Muscle of back (tissue), 11 donors: ENCODE data around the gene NCEH1. TPM values are rescaled to one million over a fixed set of nuclear protein-coding genes. Genes with fewer than 3 reads are reported as not detected.

Source experiments
- DNase-seq, 3 donors: peaks; one replicate each; pipeline versions ENCODE4 v3.0.0 to v3.0.0-alpha.2; 2013
- polyA plus RNA-seq, 10 donors: library from polyadenylated mRNA; unstranded; fragments of 120-200 nt; gene quantifications; one replicate each; pipeline ENCODE4 v1.2.1, GENCODE V29; 2013; ENCODE audit not compliant: insufficient read length in 10 of 10

NCEH1 gene
- polyA plus RNA-seq, 10 donors, result 1.8 to 2.8 (median 2.3) TPM

GRCh38 chr3:172647080-172647479 lies 63.8 kb downstream of the NCEH1 start:
- DNase-seq, result peak in 1 of 3 donors; percentile 41

GRCh38 chr3:172646439-172647015 lies 64.3 kb downstream of the NCEH1 start:
- peak in 2 of 3 donors; percentile 25 to 47 for DNase-seq

- no peak for DNase-seq
Observed at GRCh38 chr3:172644258-172644657, 66.6 kb downstream of the NCEH1 start.

- DNase-seq, result no peak
Observed at GRCh38 chr3:172643506-172644179, 67.2 kb downstream of the NCEH1 start.

GRCh38 chr3:172641291-172641690 lies 69.6 kb downstream of the NCEH1 start:
- DNase-seq, result no peak

GRCh38 chr3:172640751-172641150 lies 70.1 kb downstream of the NCEH1 start:
- DNase-seq, result no peak

DNA sequence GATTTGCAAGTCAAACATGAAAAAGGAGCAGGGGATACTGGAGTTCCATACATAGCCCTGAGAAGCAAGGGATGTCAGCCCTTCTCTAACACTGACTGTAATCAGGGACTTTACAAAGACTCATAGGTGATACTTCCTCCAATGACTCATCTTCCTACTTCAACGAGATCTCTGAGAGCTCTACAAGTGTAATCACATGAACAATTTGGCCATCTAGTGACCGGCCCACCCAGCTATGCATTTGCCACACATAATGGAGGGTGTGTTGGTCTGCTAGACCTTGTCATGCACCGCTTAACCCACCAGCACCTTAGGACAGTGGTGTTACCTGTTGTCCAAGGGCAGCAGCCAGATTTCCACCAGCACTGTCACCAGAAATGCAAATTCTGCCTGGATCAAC lies 75.3 kb downstream of the NCEH1 start:
- DNase-seq, result no peak

- DNase-seq, result peak in 1 of 3 donors; percentile 17
Observed at GRCh38 chr3:172634948-172635347, 75.9 kb downstream of the NCEH1 start.

- DNase-seq, result peak in 1 of 3 donors; percentile 40
Observed at GRCh38 chr3:172630316-172630715, 80.6 kb downstream of the NCEH1 start.

GRCh38 chr3:172629470-172629869 lies 81.4 kb downstream of the NCEH1 start:
- no peak for DNase-seq

DNA sequence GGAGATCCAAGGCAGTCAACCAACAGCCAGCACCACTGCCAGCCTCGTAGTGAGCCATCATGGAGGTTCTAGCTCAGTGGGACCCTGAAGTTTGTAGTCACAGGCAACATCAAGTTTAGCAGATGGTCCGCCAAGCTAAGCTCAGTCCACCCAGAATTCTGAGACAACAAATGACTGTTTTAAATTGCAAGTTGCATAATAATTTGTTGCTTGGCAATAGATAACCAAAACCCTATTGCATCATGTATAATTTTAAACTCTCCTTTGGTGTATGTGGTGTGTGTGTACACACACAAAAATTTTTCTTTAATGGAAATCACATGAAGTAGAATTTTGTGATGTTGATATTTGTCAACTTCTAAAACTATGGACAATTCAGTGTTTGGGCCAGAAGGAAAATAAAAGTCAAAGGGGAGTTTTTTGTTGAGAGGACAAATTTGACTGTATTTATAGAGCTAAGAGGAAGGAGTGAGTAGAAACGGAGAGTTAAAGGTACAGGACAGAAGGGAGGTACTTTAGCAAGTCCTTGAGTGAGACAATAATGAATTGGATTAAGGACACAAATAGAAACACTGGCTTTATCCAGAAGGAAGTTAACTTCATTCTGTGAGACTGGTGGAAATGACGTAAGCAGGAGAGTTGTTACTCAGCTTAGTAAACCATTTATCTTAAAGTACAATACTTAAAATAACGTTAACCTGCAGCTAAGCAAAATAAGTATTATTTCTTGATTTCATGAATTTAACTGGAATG lies 83.6 kb downstream of the NCEH1 start:
- peak in 1 of 3 donors; percentile 30 for DNase-seq

GRCh38 chr3:172626021-172626640 lies 84.7 kb downstream of the NCEH1 start:
- peak in 2 of 3 donors; percentile 53 to 68 for DNase-seq

GRCh38 chr3:172625404-172625803 lies 85.5 kb downstream of the NCEH1 start:
- DNase-seq, result no peak

DNA sequence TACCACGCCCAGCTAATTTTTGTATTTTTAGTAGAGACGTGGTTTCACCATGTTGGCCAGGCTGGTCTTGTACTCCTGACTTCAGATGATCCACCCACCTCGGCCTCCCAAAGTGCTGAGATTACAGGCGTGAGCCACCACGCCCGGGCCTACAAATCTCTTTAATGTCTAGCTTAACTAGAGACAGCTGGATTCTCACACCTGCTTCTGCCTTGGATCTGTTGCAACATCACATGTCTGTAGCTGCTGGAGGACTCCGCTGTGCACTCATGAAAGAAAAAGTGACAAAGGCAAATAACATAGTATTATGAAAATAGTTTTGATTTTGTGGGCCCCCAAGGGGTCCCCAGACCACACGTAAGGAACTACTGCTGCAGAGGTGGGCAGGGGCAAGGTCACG lies 85.9 kb downstream of the NCEH1 start:
- no peak for DNase-seq

GRCh38 chr3:172622916-172623700 lies 87.8 kb downstream of the NCEH1 start:
- peak in 2 of 3 donors; percentile 26 to 43 for DNase-seq

DNA sequence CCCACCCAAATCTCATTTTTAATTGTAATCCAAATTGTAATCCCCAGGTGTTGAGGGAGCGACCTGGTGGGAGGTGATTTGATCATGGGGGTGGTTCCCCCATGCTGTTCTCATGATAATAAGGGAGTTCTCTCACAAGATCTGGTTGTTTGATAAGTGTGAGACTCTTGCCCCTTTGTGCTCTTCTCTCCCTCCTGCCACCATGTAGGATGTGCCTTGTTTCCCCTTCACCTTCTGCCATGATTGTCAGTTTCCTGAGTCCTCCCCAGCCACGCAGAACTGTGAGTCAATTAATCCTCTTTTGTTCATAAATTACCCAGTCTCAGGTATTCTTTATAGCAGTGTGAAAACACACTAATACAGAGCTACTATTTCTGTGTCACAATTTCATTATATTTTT lies 88.7 kb downstream of the NCEH1 start:
- no peak for DNase-seq

GRCh38 chr3:172617976-172618375 lies 92.9 kb downstream of the NCEH1 start:
- no peak for DNase-seq

GRCh38 chr3:172617013-172617706 lies 93.7 kb downstream of the NCEH1 start:
- DNase-seq, result no peak

DNA sequence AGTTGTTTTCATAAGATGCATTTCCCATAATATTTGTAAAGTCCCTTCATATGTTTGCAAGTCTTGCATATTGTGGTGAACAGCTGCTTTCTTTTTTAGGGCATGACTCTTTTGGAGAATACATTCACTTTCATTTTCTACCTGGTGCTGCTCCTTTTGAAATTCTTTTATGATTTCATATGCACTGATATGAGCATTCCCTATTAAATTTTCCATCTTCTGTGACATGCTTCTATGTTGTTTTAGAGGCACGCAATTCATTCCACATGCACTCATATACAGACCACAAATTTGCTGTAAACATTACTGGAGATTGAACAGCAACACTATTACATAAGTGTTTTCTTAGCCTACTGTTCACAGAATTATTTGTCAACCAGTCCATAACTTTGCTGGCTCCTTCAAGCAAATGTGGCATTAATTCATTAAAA lies 94.8 kb downstream of the NCEH1 start:
- DNase-seq, result no peak

DNA sequence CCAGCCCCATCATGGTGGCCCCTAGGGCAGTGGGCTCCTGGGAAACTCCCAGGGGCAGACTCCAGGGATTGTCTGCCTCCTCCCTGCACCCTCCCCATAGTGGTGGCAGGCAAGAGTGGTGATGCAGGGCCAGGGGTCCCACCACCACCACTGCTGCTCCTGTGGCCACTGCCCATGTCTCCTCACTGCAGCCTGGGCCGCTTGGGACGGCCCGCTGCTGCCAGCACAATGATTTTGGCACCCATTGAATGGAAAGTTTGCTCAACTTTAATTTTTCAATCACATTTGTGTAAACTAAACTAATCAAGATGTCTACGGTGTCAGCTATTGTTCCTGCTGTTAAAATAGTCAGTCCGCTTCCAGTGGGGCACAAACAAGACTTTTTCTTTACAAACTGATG lies 95.6 kb downstream of the NCEH1 start:
- DNase-seq, result no peak
